Esophagus squamous epithelium (tissue), 5 donors: Measurements from ENCODE around the gene RNF133. TPM values are rescaled to one million over a fixed set of nuclear protein-coding genes. Genes with fewer than 3 reads are reported as not detected.

ENCODE experiments used
- DNase-seq: peaks from one replicate; lab custom pipeline; 2025; lab: John Stamatoyannopoulos, UW
- H3K27ac ChIP-seq, 4 donors: fragments of 200-600 bp; sonication (generic); one replicate each; pipeline ENCODE4 v1.5.1; 2016 to 2019; ENCODE audit warnings: mild to moderate bottlenecking in 1 of 4
- H3K27me3 ChIP-seq, 4 donors: fragments of 200-600 bp; sonication (generic); 1 replicate in 3 of 4; 2 replicates in 1 of 4; pipeline versions ENCODE4 v1.5.1 to v1.6.0; 2017 to 2021; ENCODE audit warnings: antibody characterized with exemption in 1 of 4
- H3K36me3 ChIP-seq, 3 donors: fragments of 200-600 bp; sonication (generic); one replicate each; pipeline ENCODE4 v1.5.1; 2016 to 2019
- H3K4me1 ChIP-seq, 3 donors: fragments of 200-600 bp; sonication (generic); one replicate each; pipeline ENCODE4 v1.5.1; 2017 to 2019
- H3K4me3 ChIP-seq, 4 donors: fragments of 200-600 bp; sonication (generic); 1 replicate in 3 of 4; 2 replicates in 1 of 4; pipeline ENCODE4 v1.5.1; 2016 to 2019; ENCODE audit warnings: mild to moderate bottlenecking in 2 of 4, moderate library complexity in 1 of 4
- H3K9me3 ChIP-seq, 3 donors: fragments of 200-600 bp; sonication (generic); one replicate each; pipeline ENCODE4 v1.5.1; 2016 to 2019
- POLR2A ChIP-seq, 4 donors: fragments of 450-650 bp; IDR thresholded peaks; one replicate each; pipeline ENCODE4 v1.6.1; 2017; ENCODE audit warnings: antibody characterized with exemption in 4 of 4, mild to moderate bottlenecking in 4 of 4, moderate library complexity in 3 of 4
- WGBS, 2 donors: methylation state at CpG; one replicate each; pipeline ENCODE4 v1.1.5; 2018; 5-methylcytosine and 5-hydroxymethylcytosine counted together
- intact Hi-C: fragments of 100-400 bp; cut with DNase I; formaldehyde crosslinking; loops from one replicate; pipeline ENCODE4 v1.15.0; 2022
- total RNA-seq, 4 donors: library from RNA; depleted of rRNA; stranded (reverse); fragments of >200 nt; gene quantifications; one replicate each; pipeline ENCODE4 v1.1.0, GENCODE V29; 2016
- TF ChIP-seq, protein P1 (sequence below), 6 experiments: fragments of 450-650 bp in 4 of 6; fragments of 200-600 bp in 2 of 6; sonication (generic) in 2 of 6; IDR thresholded peaks; one replicate each; pipeline ENCODE4 v1.5.1; 2016 to 2019; ENCODE audit warnings: antibody characterized with exemption in 6 of 6, mild to moderate bottlenecking in 4 of 6, moderate library complexity in 4 of 6
- donor health status: DM: yes; HTN: yes; CAD: no.

Gene RNF133
- total RNA-seq, 4 donors from 2014 or later: 0.40 to 0.57 TPM; not detected in 2

DNA sequence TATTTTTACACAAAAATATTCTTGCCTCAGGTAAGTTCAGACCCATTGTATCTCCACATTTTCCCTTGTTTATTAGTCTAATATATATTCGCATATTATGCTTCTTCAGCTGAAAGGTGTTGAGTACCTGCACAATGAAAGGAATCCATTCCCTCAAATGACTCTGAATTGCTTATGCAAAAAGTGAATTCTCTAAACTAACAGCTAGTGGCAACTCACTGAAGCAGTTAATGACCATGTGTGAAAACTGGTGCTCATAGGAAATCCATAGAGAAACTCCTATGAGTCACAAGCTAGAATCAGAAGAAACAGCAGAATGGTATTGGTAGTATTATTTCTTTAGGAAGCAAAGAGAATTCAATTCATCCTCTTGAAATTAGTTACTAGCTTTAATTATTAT is 37.3 kb upstream of the RNF133 start:
- DNase-seq: no peak
- 92 to 100% methylated on average over 1 of the region's 1 CpG for WGBS, 2 donors
- Histone ChIP-seq H3K27me3 (no peaks in the 10 kb centered on the region), H3K9me3 (no peaks in the 10 kb centered on the region), H3K4me1 (peaks cover 0 to 13% (median 0%) of the 10 kb centered on the region in 3 donors), H3K4me3 (no peak overlapping the region), H3K27ac (no peak overlapping the region), H3K36me3 (no peaks in the 10 kb centered on the region)
- TF ChIP-seq, protein P1, sequence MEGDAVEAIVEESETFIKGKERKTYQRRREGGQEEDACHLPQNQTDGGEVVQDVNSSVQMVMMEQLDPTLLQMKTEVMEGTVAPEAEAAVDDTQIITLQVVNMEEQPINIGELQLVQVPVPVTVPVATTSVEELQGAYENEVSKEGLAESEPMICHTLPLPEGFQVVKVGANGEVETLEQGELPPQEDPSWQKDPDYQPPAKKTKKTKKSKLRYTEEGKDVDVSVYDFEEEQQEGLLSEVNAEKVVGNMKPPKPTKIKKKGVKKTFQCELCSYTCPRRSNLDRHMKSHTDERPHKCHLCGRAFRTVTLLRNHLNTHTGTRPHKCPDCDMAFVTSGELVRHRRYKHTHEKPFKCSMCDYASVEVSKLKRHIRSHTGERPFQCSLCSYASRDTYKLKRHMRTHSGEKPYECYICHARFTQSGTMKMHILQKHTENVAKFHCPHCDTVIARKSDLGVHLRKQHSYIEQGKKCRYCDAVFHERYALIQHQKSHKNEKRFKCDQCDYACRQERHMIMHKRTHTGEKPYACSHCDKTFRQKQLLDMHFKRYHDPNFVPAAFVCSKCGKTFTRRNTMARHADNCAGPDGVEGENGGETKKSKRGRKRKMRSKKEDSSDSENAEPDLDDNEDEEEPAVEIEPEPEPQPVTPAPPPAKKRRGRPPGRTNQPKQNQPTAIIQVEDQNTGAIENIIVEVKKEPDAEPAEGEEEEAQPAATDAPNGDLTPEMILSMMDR (IDR thresholded peaks at IDR 0.05): no peak
- TF ChIP-seq POLR2A (IDR thresholded peaks at IDR 0.05): no peak
- intact Hi-C loops: no loop called here

DNA sequence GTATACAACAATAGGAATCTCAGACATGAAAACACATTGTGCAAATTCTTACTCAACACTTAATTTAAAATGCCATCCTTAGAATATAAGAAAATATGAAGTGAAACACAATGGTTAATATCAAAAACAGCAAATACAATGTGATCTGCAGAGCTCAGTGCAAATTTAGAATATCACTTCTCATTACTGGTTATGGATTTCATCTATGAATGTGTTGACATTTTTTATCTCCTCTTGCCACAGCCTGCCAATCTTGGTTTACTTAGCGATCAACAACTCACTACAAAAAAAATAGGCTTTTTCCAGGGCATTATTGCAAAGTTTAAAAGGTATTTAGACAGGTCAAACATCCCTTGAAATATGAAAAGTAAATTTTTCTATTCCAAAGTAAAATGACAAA is 28.8 kb upstream of the RNF133 start:
- Histone ChIP-seq H3K36me3 (no peaks in the 10 kb centered on the region), H3K9me3 (no peaks in the 10 kb centered on the region), H3K27me3 (no peaks in the 10 kb centered on the region), H3K4me3 (no peak overlapping the region), H3K27ac (no peak overlapping the region), H3K4me1 (no peaks in the 10 kb centered on the region)
- DNase-seq: no peak
- intact Hi-C loops: no loop called here
- WGBS, 2 donors: 74 to 89% methylated on average over 1 of the region's 1 CpG
- TF ChIP-seq, protein P1 (IDR thresholded peaks at IDR 0.05): no peak
- no peak for TF ChIP-seq POLR2A (IDR thresholded peaks at IDR 0.05)

DNA sequence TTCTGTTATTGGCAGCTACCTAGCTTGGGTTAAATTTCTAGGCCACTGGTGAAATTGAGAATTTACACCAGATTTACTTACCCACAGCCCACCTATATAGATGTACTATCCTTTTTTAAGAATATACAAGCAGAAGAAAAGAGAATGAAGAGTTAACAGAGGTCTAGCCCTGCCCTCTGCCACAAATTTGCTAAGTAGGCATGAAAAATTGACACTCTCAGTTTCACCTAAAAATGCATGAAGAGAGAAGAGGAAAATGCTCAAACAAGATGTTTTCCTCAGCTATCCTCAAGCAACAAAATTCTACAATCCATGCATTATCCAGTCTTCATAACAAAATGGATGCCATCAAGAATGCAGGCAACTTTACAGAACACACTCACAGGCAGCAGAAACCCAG is 28.4 kb upstream of the RNF133 start:
- H3K36me3 ChIP-seq: no peaks in the 10 kb centered on the region
- H3K27me3 ChIP-seq: no peaks in the 10 kb centered on the region
- H3K4me1 ChIP-seq: no peaks in the 10 kb centered on the region
- H3K9me3 ChIP-seq: no peaks in the 10 kb centered on the region
- no peak overlapping the region for H3K4me3 ChIP-seq
- DNase-seq: no peak
- TF ChIP-seq, protein P1 (IDR thresholded peaks at IDR 0.05): no peak
- TF ChIP-seq POLR2A (IDR thresholded peaks at IDR 0.05): no peak
- intact Hi-C loops: no loop called here
- H3K27ac ChIP-seq: no peak overlapping the region

DNA sequence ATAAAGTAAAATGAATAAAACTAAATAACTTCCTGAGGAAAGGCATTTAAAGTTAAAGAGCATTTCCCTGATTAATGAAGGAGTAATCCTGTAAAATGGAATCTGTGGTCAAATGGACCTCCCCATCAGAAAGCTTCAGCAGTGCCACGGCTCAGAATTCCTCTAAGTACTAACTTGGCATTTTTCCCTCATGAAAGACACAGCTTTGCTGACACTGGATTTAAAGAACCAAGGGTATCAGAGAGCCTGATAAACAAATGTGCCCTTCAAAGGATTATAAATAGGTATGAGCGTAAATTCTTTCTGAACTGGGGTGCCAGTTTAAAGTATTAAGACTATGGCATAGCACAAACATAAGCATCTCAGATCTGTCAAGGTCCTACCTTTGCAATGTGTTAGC is 28.0 kb upstream of the RNF133 start:
- 62 to 65% methylated on average over 2 of the region's 2 CpGs for WGBS, 2 donors
- Histone ChIP-seq H3K4me3 (no peak overlapping the region), H3K27ac (no peak overlapping the region), H3K9me3 (no peaks in the 10 kb centered on the region), H3K4me1 (no peaks in the 10 kb centered on the region), H3K27me3 (no peaks in the 10 kb centered on the region), H3K36me3 (no peaks in the 10 kb centered on the region)
- DNase-seq: no peak
- intact Hi-C loops: no loop called here
- TF ChIP-seq, protein P1 (IDR thresholded peaks at IDR 0.05): no peak
- TF ChIP-seq POLR2A (IDR thresholded peaks at IDR 0.05): no peak

DNA sequence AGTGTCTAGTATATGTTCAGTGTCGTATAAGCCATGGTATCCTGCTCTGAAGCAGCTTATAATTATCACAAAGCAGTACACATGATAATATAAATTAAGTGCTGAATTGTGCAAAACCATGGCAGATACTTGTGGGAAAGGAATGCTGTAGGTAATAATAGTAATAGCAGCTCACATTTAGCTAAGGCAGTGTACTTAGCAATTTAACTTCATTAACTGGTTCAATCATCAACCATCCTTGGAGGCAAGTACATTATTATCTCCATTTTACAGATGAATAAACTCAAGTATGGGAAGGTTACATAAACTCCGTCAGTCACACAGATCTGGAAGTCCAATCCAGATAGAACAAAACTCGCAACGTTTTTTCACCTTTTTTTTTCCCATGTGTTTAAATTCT is 25.4 kb upstream of the RNF133 start:
- Histone ChIP-seq H3K9me3 (no peaks in the 10 kb centered on the region), H3K27me3 (no peaks in the 10 kb centered on the region), H3K4me1 (no peaks in the 10 kb centered on the region), H3K36me3 (no peaks in the 10 kb centered on the region), H3K27ac (no peak overlapping the region), H3K4me3 (no peak overlapping the region)
- intact Hi-C loops: no loop called here
- 83 to 84% methylated on average over 4 of the region's 4 CpGs for WGBS, 2 donors
- DNase-seq: no peak
- no peak for TF ChIP-seq POLR2A (IDR thresholded peaks at IDR 0.05)
- TF ChIP-seq, protein P1 (IDR thresholded peaks at IDR 0.05): no peak
